Chondrocyte (in vitro differentiated cells): ENCODE data around the gene TOB1. TPM values are rescaled to one million over a fixed set of nuclear protein-coding genes. Genes with fewer than 3 reads are reported as not detected.

Experiments
- DNase-seq: peaks from one replicate; pipeline ENCODE4 v3.0.0; 2021; ENCODE audit warnings: mixed read lengths, low spot score
- H3K27ac Mint-ChIP-seq: one replicate; pipeline ENCODE4 v1.8.0; 2021; ENCODE audit warnings: mild to moderate bottlenecking, moderate library complexity, mixed read lengths; ENCODE audit not compliant: unreplicated experiment
- H3K27me3 Mint-ChIP-seq: 2 replicates; pipeline ENCODE4 v1.8.0; 2021; ENCODE audit warnings: low read depth, mixed read lengths
- H3K36me3 Mint-ChIP-seq: 2 replicates; pipeline ENCODE4 v1.8.0; 2021; ENCODE audit warnings: low read depth, mixed read lengths
- H3K4me1 Mint-ChIP-seq: 2 replicates; pipeline ENCODE4 v1.8.0; 2021; ENCODE audit warnings: low read depth, mild to moderate bottlenecking, mixed read lengths
- H3K4me3 Mint-ChIP-seq: one replicate; pipeline ENCODE4 v1.8.0; 2021; ENCODE audit warnings: mild to moderate bottlenecking, moderate library complexity, mixed read lengths; ENCODE audit not compliant: unreplicated experiment
- H3K9me3 Mint-ChIP-seq: 2 replicates; pipeline ENCODE4 v1.8.0; 2021; ENCODE audit warnings: low read depth, mixed read lengths
- CTCF ChIP-seq: fragments of 200-600 bp; sonication (generic); IDR thresholded peaks from 2 replicates; pipeline ENCODE4 v1.5.0; 2021; ENCODE audit warnings: antibody characterized with exemption, mild to moderate bottlenecking, moderate library complexity
- total RNA-seq: library from RNA; stranded (reverse); gene quantifications from 3 replicates; pipeline ENCODE4 v1.2.1, GENCODE V29; 2021

The TOB1 gene
- total RNA-seq, 1 donor from 2014 or later = 36.6 TPM

- no peak for TF ChIP-seq CTCF
- no peak for DNase-seq
- Mint-ChIP-seq H3K4me1 (peaks cover 13% of the 10 kb centered on the region), H3K27me3 (peaks cover 3% of the 10 kb centered on the region), H3K4me3 (no peak overlapping the region), H3K9me3 (no peaks in the 10 kb centered on the region), H3K36me3 (no peaks in the 10 kb centered on the region), H3K27ac (no peak overlapping the region)
These were observed 43.8 kb upstream of the TOB1 start for GRCh38 chr17:50909765-50910605.

- no peak for TF ChIP-seq CTCF
- DNase-seq = no peak
- Mint-ChIP-seq H3K9me3 (no peaks in the 10 kb centered on the region), H3K27me3 (peaks cover 3% of the 10 kb centered on the region), H3K36me3 (no peaks in the 10 kb centered on the region), H3K4me1 (peaks cover 17% of the 10 kb centered on the region), H3K27ac (no peak overlapping the region), H3K4me3 (no peak overlapping the region)
These were observed 43.0 kb upstream of the TOB1 start for GRCh38 chr17:50908860-50909764.

GRCh38 chr17:50908140-50908859 is 42.1 kb upstream of the TOB1 start:
- H3K4me3 Mint-ChIP-seq = no peak overlapping the region
- H3K4me1 Mint-ChIP-seq = peaks cover 25% of the 10 kb centered on the region
- no peak overlapping the region for H3K27ac Mint-ChIP-seq
- DNase-seq = no peak
- TF ChIP-seq CTCF = no peak
- peaks cover 3% of the 10 kb centered on the region for H3K27me3 Mint-ChIP-seq
- no peaks in the 10 kb centered on the region for H3K9me3 Mint-ChIP-seq
- no peaks in the 10 kb centered on the region for H3K36me3 Mint-ChIP-seq

DNA sequence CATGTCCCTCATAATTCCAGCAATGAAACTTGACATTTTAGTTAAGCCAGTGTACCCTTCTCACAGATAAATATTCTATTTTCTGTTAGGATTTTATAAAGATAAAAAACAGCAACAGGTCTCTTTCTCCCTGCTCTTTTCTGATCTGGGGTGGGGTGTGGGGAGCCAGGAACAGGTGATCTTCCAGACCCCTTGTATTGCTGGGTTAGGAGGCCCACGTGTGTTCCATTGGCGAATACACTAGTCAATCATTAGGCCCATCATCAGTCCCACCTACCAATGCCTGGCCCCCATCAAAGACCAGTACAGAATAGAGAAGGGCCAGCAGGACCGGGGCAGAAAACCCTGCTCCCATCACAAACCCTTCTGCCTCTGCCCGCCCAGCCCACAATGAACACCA is 40.3 kb upstream of the TOB1 start:
- Mint-ChIP-seq H3K36me3 (no peaks in the 10 kb centered on the region), H3K4me3 (no peak overlapping the region), H3K4me1 (peaks cover 36% of the 10 kb centered on the region), H3K27me3 (peaks cover 3% of the 10 kb centered on the region), H3K27ac (no peak overlapping the region), H3K9me3 (no peaks in the 10 kb centered on the region)
- no peak for TF ChIP-seq CTCF
- no peak for DNase-seq

DNA sequence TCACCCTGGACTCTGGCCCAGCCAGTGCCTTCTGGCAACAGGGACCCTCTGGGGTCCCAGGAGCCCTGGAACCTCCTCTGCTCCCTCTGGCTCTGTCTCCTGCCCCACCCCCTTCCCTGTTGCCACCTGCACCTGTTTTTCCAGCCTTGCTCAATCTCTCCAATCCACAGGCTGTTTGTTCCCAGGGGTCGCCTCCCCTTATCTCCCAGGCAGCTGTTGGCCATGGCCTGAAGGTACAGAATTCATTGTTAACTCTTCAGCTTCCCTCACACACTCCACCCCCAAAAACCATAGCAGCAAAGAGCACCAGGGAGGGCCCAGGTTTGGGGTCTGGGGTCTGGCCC is 39.3 kb upstream of the TOB1 start:
- Mint-ChIP-seq H3K27ac (no peak overlapping the region), H3K4me3 (no peak overlapping the region), H3K4me1 (peaks cover 36% of the 10 kb centered on the region), H3K36me3 (no peaks in the 10 kb centered on the region), H3K27me3 (peaks cover 6% of the 10 kb centered on the region), H3K9me3 (no peaks in the 10 kb centered on the region)
- TF ChIP-seq CTCF = no peak
- DNase-seq = no peak
